ENCODE data around the gene MYCBPAP. TPM values are rescaled to one million over a fixed set of nuclear protein-coding genes. Genes with fewer than 3 reads are reported as not detected.

The MYCBPAP gene
- total and polyA plus RNA-seq, 3 experiments from 2014 or later = 0.83 to 0.86 TPM; not detected in 1

- H3K4me3 ChIP-seq (ENCODE audit: low read length) = peak overlapping the region; percentile 97
- Mint-ChIP-seq H3K27me3 (no peaks in the 10 kb centered on the region), H3K4me3 (peak overlapping the region; percentile 86 to 96 (median 91)), H3K36me3 (peaks cover 2 to 33% (median 3%) of the 10 kb centered on the region in 3 donors), H3K27ac (peak overlapping the region; percentile 78 to 96 (median 82)), H3K4me1 (peaks cover 17 to 35% (median 32%) of the 10 kb centered on the region in 3 donors), H3K9me3 (no peaks in the 10 kb centered on the region)
- H3K27me3 ChIP-seq (ENCODE audit: insufficient read depth, low read length, poor library complexity, severe bottlenecking) = no peaks in the 10 kb centered on the region
- peak; percentile 34 to 77 (median 49) for DNase-seq
- CTCF ChIA-PET = interaction anchor here (0.7 to 2.1 kb wide), 22 partner anchors 8 to 278 kb away, joined by 3 to 14 read pairs (median 4); partner anchors contain the start of genes ACSF2, COL1A1 and LRRC59
- H3K9me3 ChIP-seq (ENCODE audit: low read length) = no peaks in the 10 kb centered on the region
- H3K27ac ChIP-seq (ENCODE audit: low read depth, low read length) = no peak overlapping the region
- H3K36me3 ChIP-seq (ENCODE audit: insufficient read depth, low read length) = peaks cover 5% of the 10 kb centered on the region
- POLR2A ChIA-PET = interaction anchor here (0.9 to 1.5 kb wide), 2 partner anchors 12 to 82 kb away, joined by 4 to 5 read pairs; partner anchors contain the start of gene LRRC59
- peaks cover 16% of the 10 kb centered on the region for H3K4me1 ChIP-seq (ENCODE audit: insufficient read depth, low read length)
Observed at GRCh38 chr17:50479522-50480141, 28.6 kb upstream of the MYCBPAP start.

- no peaks in the 10 kb centered on the region for H3K27me3 Mint-ChIP-seq
Observed at GRCh38 chr17:50480142-50480764, 28.0 kb upstream of the MYCBPAP start.

GRCh38 chr17:50480854-50481490, 27.3 kb upstream of the MYCBPAP start:
- H3K27ac ChIP-seq (ENCODE audit: low read depth, low read length) = no peak overlapping the region
- no peak for DNase-seq
- Mint-ChIP-seq H3K4me1 (peaks cover 17 to 35% (median 32%) of the 10 kb centered on the region in 3 donors), H3K9me3 (no peaks in the 10 kb centered on the region), H3K27me3 (no peaks in the 10 kb centered on the region), H3K36me3 (peaks cover 2 to 46% (median 3%) of the 10 kb centered on the region in 3 donors), H3K4me3 (peak overlapping the region in 3 of 7 donors; percentile 19 to 70 (median 28)), H3K27ac (peak overlapping the region in 2 of 8 donors; percentile 36 to 81)
- no peaks in the 10 kb centered on the region for H3K27me3 ChIP-seq (ENCODE audit: insufficient read depth, low read length, poor library complexity, severe bottlenecking)
- ChIA-PET POLR2A (no interaction called here), CTCF (no interaction called here)
- peaks cover 16% of the 10 kb centered on the region for H3K4me1 ChIP-seq (ENCODE audit: insufficient read depth, low read length)
- peaks cover 12% of the 10 kb centered on the region for H3K36me3 ChIP-seq (ENCODE audit: insufficient read depth, low read length)
- H3K4me3 ChIP-seq (ENCODE audit: low read length) = no peak overlapping the region
- H3K9me3 ChIP-seq (ENCODE audit: low read length) = no peaks in the 10 kb centered on the region

More at GRCh38 chr17:50480142-50480764, 28.0 kb upstream of the MYCBPAP start:
- peak overlapping the region in 6 of 7 donors; percentile 70 to 91 (median 90) for H3K4me3 Mint-ChIP-seq
- H3K4me3 ChIP-seq (ENCODE audit: low read length) = no peak overlapping the region
- POLR2A ChIA-PET = no interaction called here
- H3K9me3 ChIP-seq (ENCODE audit: low read length) = no peaks in the 10 kb centered on the region
- DNase-seq = no peak
- no peaks in the 10 kb centered on the region for H3K27me3 ChIP-seq (ENCODE audit: insufficient read depth, low read length, poor library complexity, severe bottlenecking)
- H3K36me3 ChIP-seq (ENCODE audit: insufficient read depth, low read length) = peaks cover 5% of the 10 kb centered on the region
- peaks cover 17 to 35% (median 32%) of the 10 kb centered on the region in 3 donors for H3K4me1 Mint-ChIP-seq
- peaks cover 16% of the 10 kb centered on the region for H3K4me1 ChIP-seq (ENCODE audit: insufficient read depth, low read length)
- peaks cover 2 to 39% (median 3%) of the 10 kb centered on the region in 3 donors for H3K36me3 Mint-ChIP-seq
- H3K27ac ChIP-seq (ENCODE audit: low read depth, low read length) = no peak overlapping the region
- CTCF ChIA-PET = interaction anchor here (0.8 to 2.1 kb wide), 12 partner anchors 7 to 118 kb away, joined by 3 to 14 read pairs (median 4); partner anchors contain the start of gene ACSF2
- H3K9me3 Mint-ChIP-seq = no peaks in the 10 kb centered on the region
- peak overlapping the region in 5 of 8 donors; percentile 29 to 91 (median 81) for H3K27ac Mint-ChIP-seq

- peaks cover 2 to 49% (median 3%) of the 10 kb centered on the region in 3 donors for H3K36me3 Mint-ChIP-seq
- CTCF ChIA-PET = interaction anchor here (0.6 to 1.1 kb wide), 3 partner anchors 9 to 389 kb away, joined by 3 read pairs; no protein-coding TSS in a partner anchor
- H3K4me1 ChIP-seq (ENCODE audit: insufficient read depth, low read length) = peaks cover 16% of the 10 kb centered on the region
- H3K27ac Mint-ChIP-seq = peak overlapping the region in 1 of 8 donors; percentile 17
- H3K9me3 Mint-ChIP-seq = no peaks in the 10 kb centered on the region
- peaks cover 13% of the 10 kb centered on the region for H3K36me3 ChIP-seq (ENCODE audit: insufficient read depth, low read length)
- H3K4me1 Mint-ChIP-seq = peaks cover 17 to 35% (median 32%) of the 10 kb centered on the region in 3 donors
- H3K27me3 ChIP-seq (ENCODE audit: insufficient read depth, low read length, poor library complexity, severe bottlenecking) = no peaks in the 10 kb centered on the region
- H3K27ac ChIP-seq (ENCODE audit: low read depth, low read length) = no peak overlapping the region
- DNase-seq = no peak
- no peaks in the 10 kb centered on the region for H3K9me3 ChIP-seq (ENCODE audit: low read length)
- POLR2A ChIA-PET = no interaction called here
- no peaks in the 10 kb centered on the region for H3K27me3 Mint-ChIP-seq
- no peak overlapping the region for H3K4me3 ChIP-seq (ENCODE audit: low read length)
- no peak overlapping the region for H3K4me3 Mint-ChIP-seq
Observed at GRCh38 chr17:50481648-50482047, 26.6 kb upstream of the MYCBPAP start.

GRCh38 chr17:50482110-50482509, 26.1 kb upstream of the MYCBPAP start:
- H3K27ac Mint-ChIP-seq = peak overlapping the region in 2 of 8 donors; percentile 17 to 66
- no peaks in the 10 kb centered on the region for H3K27me3 Mint-ChIP-seq
- no peaks in the 10 kb centered on the region for H3K27me3 ChIP-seq (ENCODE audit: insufficient read depth, low read length, poor library complexity, severe bottlenecking)
- peaks cover 16% of the 10 kb centered on the region for H3K4me1 ChIP-seq (ENCODE audit: insufficient read depth, low read length)
- POLR2A ChIA-PET = no interaction called here
- peak overlapping the region in 1 of 7 donors; percentile 50 for H3K4me3 Mint-ChIP-seq
- H3K27ac ChIP-seq (ENCODE audit: low read depth, low read length) = no peak overlapping the region
- H3K36me3 Mint-ChIP-seq = peaks cover 2 to 50% (median 3%) of the 10 kb centered on the region in 3 donors
- H3K9me3 ChIP-seq (ENCODE audit: low read length) = no peaks in the 10 kb centered on the region
- no peak for DNase-seq
- H3K4me1 Mint-ChIP-seq = peaks cover 17 to 35% (median 32%) of the 10 kb centered on the region in 3 donors
- no peaks in the 10 kb centered on the region for H3K9me3 Mint-ChIP-seq
- CTCF ChIA-PET = interaction anchor here (0.6 to 1.1 kb wide), 3 partner anchors 9 to 389 kb away, joined by 3 read pairs; no protein-coding TSS in a partner anchor
- no peak overlapping the region for H3K4me3 ChIP-seq (ENCODE audit: low read length)
- H3K36me3 ChIP-seq (ENCODE audit: insufficient read depth, low read length) = peaks cover 13% of the 10 kb centered on the region

GRCh38 chr17:50482516-50482915, 25.7 kb upstream of the MYCBPAP start:
- POLR2A ChIA-PET = no interaction called here

GRCh38 chr17:50483266-50483665, 25.0 kb upstream of the MYCBPAP start:
- POLR2A ChIA-PET = interaction anchor here (0.7 kb wide), 1 partner anchor 312 kb away, joined by 3 read pairs; no protein-coding TSS in a partner anchor
- no peak overlapping the region for H3K4me3 Mint-ChIP-seq
- no peaks in the 10 kb centered on the region for H3K9me3 ChIP-seq (ENCODE audit: low read length)
- H3K4me1 Mint-ChIP-seq = peaks cover 15 to 31% (median 28%) of the 10 kb centered on the region in 3 donors
- peaks cover 10% of the 10 kb centered on the region for H3K4me1 ChIP-seq (ENCODE audit: insufficient read depth, low read length)
- CTCF ChIA-PET = interaction anchor here (0.6 to 1.3 kb wide), 3 partner anchors 10 to 211 kb away, joined by 3 to 5 read pairs (median 4); no protein-coding TSS in a partner anchor
- H3K9me3 Mint-ChIP-seq = no peaks in the 10 kb centered on the region
- DNase-seq = no peak
- peaks cover 13% of the 10 kb centered on the region for H3K36me3 ChIP-seq (ENCODE audit: insufficient read depth, low read length)
- no peak overlapping the region for H3K27ac Mint-ChIP-seq
- H3K27me3 ChIP-seq (ENCODE audit: insufficient read depth, low read length, poor library complexity, severe bottlenecking) = no peaks in the 10 kb centered on the region
- no peak overlapping the region for H3K4me3 ChIP-seq (ENCODE audit: low read length)
- H3K27me3 Mint-ChIP-seq = no peaks in the 10 kb centered on the region
- peaks cover 2 to 54% (median 3%) of the 10 kb centered on the region in 3 donors for H3K36me3 Mint-ChIP-seq
- H3K27ac ChIP-seq (ENCODE audit: low read depth, low read length) = no peak overlapping the region

More at GRCh38 chr17:50482516-50482915, 25.7 kb upstream of the MYCBPAP start:
- DNase-seq = peak; percentile 53 to 74 (median 60)
- H3K4me1 Mint-ChIP-seq = peaks cover 17 to 35% (median 32%) of the 10 kb centered on the region in 3 donors
- H3K36me3 Mint-ChIP-seq = peaks cover 2 to 54% (median 3%) of the 10 kb centered on the region in 3 donors
- H3K27ac Mint-ChIP-seq = peak overlapping the region; percentile 17 to 90 (median 63)
- Histone ChIP-seq H3K4me1 (ENCODE audit: insufficient read depth, low read length) (peaks cover 16% of the 10 kb centered on the region), H3K36me3 (ENCODE audit: insufficient read depth, low read length) (peaks cover 13% of the 10 kb centered on the region), H3K27me3 (ENCODE audit: insufficient read depth, low read length, poor library complexity, severe bottlenecking) (no peaks in the 10 kb centered on the region), H3K27ac (ENCODE audit: low read depth, low read length) (no peak overlapping the region), H3K4me3 (ENCODE audit: low read length) (no peak overlapping the region), H3K9me3 (ENCODE audit: low read length) (no peaks in the 10 kb centered on the region)
- H3K9me3 Mint-ChIP-seq = no peaks in the 10 kb centered on the region
- CTCF ChIA-PET = interaction anchor here (0.6 to 1.1 kb wide), 5 partner anchors 10 to 390 kb away, joined by 3 to 5 read pairs (median 3); no protein-coding TSS in a partner anchor
- no peaks in the 10 kb centered on the region for H3K27me3 Mint-ChIP-seq
- peak overlapping the region in 1 of 7 donors; percentile 50 for H3K4me3 Mint-ChIP-seq

Data from CD8-positive, alpha-beta memory T cell (primary cell).